ENCODE measurements around the gene CRB2.

DNA sequence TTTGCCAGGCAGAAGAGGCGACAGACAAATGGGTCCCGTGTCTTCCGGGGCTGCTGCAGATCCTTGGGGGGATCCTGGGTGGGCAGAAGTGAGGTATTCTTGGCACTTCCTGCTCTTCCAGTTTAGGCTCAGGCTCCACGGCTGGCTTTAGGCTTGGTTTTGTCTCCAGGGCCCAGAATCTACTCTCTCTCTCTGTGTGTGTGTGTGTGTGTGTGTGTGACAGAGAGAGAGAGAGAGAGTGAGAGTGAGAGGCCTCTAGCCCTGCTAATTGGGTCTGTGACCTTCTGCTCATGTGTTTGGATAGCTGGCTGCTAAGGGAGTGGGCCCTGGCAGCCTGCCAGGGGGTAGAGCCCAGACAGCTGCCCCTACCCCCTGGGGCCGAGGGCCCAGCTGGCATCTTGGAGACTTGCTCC is 39.3 kb downstream of the CRB2 start:
- TF ChIP-seq, protein P1, sequence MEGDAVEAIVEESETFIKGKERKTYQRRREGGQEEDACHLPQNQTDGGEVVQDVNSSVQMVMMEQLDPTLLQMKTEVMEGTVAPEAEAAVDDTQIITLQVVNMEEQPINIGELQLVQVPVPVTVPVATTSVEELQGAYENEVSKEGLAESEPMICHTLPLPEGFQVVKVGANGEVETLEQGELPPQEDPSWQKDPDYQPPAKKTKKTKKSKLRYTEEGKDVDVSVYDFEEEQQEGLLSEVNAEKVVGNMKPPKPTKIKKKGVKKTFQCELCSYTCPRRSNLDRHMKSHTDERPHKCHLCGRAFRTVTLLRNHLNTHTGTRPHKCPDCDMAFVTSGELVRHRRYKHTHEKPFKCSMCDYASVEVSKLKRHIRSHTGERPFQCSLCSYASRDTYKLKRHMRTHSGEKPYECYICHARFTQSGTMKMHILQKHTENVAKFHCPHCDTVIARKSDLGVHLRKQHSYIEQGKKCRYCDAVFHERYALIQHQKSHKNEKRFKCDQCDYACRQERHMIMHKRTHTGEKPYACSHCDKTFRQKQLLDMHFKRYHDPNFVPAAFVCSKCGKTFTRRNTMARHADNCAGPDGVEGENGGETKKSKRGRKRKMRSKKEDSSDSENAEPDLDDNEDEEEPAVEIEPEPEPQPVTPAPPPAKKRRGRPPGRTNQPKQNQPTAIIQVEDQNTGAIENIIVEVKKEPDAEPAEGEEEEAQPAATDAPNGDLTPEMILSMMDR (IDR thresholded peaks at IDR 0.05) = no peak
- no peak for TF ChIP-seq ZFX (IDR thresholded peaks at IDR 0.05; ENCODE audit: borderline replicate concordance)
